ENCODE data around the gene FAM83B.
"Not testable (repeated sequence)": the region's sequence is repeated elsewhere in the genome, so short reads cannot be mapped to it uniquely, and the experiment has no call there.

FAM83B gene

DNA sequence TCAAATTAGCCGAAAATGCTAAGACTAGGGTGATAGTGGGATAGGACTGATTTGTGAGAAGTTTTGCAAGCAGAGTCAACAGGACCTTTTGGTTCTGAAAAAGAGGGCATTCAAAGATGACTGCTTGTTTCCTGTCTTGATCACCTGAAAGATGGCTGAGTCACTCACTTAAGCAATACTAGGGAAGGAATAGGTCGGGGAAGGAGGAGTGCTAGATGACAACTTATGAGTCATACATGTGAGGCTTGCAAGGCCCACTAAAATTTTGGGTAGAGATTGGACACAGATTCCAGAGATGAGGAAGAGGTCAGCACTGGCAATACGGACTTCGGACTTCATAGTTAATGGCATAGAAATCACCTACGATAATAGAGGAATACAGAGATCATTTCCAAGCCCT is 89.2 kb downstream of the FAM83B start:
- DNase-seq (ENCODE audit: low spot score in 2 of 2) (no peak), ATAC-seq (ENCODE audit: low read depth) (no peak)
- H3K4me1 Mint-ChIP-seq, result no peaks in the 10 kb centered on the region
- H3K4me3 Mint-ChIP-seq, result no peak overlapping the region
- peaks cover 20% of the 10 kb centered on the region for H3K9me3 Mint-ChIP-seq
- H3K27ac Mint-ChIP-seq, result no peak overlapping the region
- no peaks in the 10 kb centered on the region for H3K27me3 Mint-ChIP-seq
- H3K36me3 Mint-ChIP-seq, result no peaks in the 10 kb centered on the region

DNA sequence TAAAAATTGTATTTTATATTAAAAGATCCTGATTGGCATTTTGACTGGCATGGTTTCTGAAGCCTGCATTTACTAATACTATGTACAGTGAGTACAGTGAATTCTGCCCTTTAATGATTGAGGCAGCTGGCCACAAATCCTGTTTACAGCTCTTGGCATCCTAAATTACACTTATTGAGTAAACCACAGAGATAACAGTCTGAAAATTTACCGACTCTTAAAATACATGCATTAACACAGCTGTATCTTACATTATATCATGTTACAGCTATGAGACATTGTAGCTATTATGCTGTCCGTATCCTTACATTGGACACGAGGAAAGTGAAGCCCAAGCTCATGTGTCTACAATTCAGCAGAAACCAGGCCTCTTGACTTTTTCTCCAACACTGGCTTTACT is 90.8 kb downstream of the FAM83B start:
- Mint-ChIP-seq H3K27me3 (no peaks in the 10 kb centered on the region), H3K36me3 (no peaks in the 10 kb centered on the region), H3K4me3 (no peak overlapping the region), H3K27ac (no peak overlapping the region), H3K4me1 (no peaks in the 10 kb centered on the region), H3K9me3 (peaks cover 12% of the 10 kb centered on the region)
- ATAC-seq (ENCODE audit: low read depth) (no peak), DNase-seq (ENCODE audit: low spot score in 2 of 2) (no peak)

DNA sequence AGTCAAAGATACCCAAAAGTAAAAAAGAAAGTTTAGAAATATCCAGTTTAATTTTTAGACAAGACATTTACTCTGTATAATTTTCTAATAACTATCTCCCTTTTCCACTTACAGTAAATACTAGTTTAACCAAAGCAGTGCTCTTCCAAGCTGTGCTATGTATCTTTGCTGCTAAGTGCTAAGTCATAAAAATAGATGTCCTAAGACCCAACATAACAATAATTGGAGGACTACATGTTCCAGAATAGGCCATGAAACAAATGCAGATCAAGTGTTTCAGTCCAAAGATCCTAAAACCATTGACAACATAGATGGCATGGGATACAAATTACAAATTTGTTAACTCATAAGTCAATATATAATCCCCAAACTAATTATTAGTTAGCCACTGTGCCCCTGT is 111.1 kb downstream of the FAM83B start:
- DNase-seq (ENCODE audit: low spot score in 2 of 2), result no peak
- H3K4me1 Mint-ChIP-seq, result no peaks in the 10 kb centered on the region
- ATAC-seq (ENCODE audit: low read depth), result no peak
- H3K36me3 Mint-ChIP-seq, result no peaks in the 10 kb centered on the region
- H3K27ac Mint-ChIP-seq, result no peak overlapping the region
- no peaks in the 10 kb centered on the region for H3K27me3 Mint-ChIP-seq
- H3K4me3 Mint-ChIP-seq, result no peak overlapping the region
- peaks cover 3% of the 10 kb centered on the region for H3K9me3 Mint-ChIP-seq

DNA sequence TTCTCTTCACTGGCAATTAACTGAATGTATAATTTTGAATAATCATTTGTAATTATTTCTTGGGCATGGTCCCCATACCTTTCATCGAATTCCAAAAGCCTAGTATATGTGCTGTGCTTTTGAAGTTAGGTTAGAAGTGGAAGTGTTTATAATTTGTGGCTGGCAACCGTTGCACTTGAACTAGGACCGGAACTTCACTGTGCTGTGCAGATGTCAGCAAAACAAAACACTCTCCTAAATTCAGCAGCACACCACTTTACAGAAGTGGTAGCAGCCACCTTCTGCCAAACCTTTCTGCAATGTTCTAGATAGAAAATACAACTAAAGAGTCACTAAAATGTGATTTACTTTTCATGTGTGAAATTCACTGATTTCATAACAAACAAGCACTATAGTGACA is 111.9 kb downstream of the FAM83B start:
- no peak overlapping the region for H3K4me3 Mint-ChIP-seq
- no peaks in the 10 kb centered on the region for H3K36me3 Mint-ChIP-seq
- no peaks in the 10 kb centered on the region for H3K27me3 Mint-ChIP-seq
- no peaks in the 10 kb centered on the region for H3K4me1 Mint-ChIP-seq
- no peak overlapping the region for H3K27ac Mint-ChIP-seq
- ATAC-seq (ENCODE audit: low read depth), result no peak
- DNase-seq (ENCODE audit: low spot score in 2 of 2), result no peak
- peaks cover 1% of the 10 kb centered on the region for H3K9me3 Mint-ChIP-seq

DNA sequence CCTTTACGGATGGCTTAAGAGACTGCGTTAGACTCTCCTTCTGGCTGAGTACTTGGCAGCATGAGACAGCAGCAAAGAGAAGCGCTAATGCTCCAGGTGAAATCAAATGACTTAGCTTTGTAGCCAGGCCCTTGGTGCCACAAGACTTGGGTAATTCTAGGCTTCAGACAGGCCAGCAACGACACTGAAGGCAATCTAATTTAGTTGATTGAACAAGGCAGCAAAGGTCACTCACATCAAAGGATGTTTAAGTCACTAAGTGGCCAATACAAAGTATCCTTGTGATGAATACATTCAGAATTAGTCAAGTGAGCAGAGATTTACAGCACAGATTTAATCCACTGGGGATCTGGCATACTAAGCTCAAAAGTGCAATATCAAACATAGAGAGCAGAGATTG is 113.2 kb downstream of the FAM83B start:
- Mint-ChIP-seq H3K36me3 (no peaks in the 10 kb centered on the region), H3K27ac (no peak overlapping the region), H3K4me1 (no peaks in the 10 kb centered on the region), H3K27me3 (no peaks in the 10 kb centered on the region), H3K9me3 (peaks cover 1% of the 10 kb centered on the region), H3K4me3 (no peak overlapping the region)
- DNase-seq (ENCODE audit: low spot score in 2 of 2) (no peak), ATAC-seq (ENCODE audit: low read depth) (no peak)

DNA sequence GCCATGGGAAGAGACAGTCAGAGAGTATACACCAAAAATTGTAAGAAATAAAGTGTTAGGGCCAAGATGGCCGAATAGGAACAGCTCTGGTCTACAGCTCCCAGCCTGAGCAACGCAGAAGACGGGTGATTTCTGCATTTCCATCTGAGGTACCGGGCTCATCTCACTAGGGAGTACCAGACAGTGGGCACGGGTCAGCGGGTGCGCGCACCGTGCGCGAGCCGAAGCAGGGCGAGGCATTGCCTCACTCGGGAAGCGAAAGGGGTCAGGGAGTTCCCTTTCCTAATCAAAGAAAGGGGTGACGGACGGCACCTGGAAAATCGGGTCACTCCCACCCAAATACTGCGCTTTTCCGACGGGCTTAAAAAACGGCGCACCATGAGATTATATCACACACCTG is 114.8 kb downstream of the FAM83B start:
- H3K4me1 Mint-ChIP-seq; H3K36me3 Mint-ChIP-seq; ATAC-seq (ENCODE audit: low read depth); H3K4me3 Mint-ChIP-seq; H3K27ac Mint-ChIP-seq; DNase-seq (ENCODE audit: low spot score in 2 of 2); H3K9me3 Mint-ChIP-seq; H3K27me3 Mint-ChIP-seq: not testable (repeated sequence)

DNA sequence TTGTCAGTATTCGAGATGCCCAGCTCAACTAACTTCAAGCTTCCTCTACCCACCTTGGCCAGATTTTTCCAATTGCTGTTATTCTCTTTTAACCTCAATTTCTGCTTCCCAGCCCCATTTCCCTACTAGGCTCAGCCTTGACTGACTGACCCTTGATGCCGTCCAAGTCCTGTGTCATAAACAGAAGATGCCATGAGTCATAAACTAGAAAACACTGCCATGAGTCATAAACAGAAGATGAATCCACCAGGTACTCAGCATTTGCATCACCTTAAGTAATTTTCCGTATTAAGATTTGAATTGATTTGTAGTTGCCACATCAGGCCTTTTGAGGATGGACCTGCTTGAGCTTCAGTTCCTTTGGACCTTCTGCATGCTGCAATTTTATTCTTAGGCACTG is 123.8 kb downstream of the FAM83B start:
- Mint-ChIP-seq H3K27me3 (no peaks in the 10 kb centered on the region), H3K27ac (no peak overlapping the region), H3K4me3 (no peak overlapping the region), H3K9me3 (peaks cover 5% of the 10 kb centered on the region), H3K4me1 (no peaks in the 10 kb centered on the region), H3K36me3 (no peaks in the 10 kb centered on the region)
- ATAC-seq (ENCODE audit: low read depth) (no peak), DNase-seq (ENCODE audit: low spot score in 2 of 2) (no peak)

DNA sequence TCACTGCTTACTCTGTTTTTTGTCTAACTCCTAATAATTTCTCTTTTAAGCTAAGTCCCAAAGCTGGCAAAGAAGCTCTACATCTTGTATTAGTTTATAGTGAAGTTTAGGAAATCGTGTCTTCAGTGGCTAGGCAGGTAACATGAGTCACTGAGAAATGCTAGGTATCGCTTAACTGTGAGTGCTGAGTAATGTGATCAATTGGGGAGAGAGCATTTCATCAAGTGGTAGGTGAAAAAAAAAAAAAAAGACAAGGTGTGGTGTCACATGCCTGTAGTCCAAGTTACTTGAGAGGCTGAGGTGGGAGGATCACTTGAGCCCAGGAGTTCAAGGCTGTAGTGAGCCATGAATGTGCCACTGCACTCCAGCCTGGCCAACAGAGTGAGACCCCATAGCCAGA is 125.3 kb downstream of the FAM83B start:
- no peaks in the 10 kb centered on the region for H3K4me1 Mint-ChIP-seq
- H3K4me3 Mint-ChIP-seq, result no peak overlapping the region
- ATAC-seq (ENCODE audit: low read depth) (no peak), DNase-seq (ENCODE audit: low spot score in 2 of 2) (no peak)
- H3K36me3 Mint-ChIP-seq, result no peaks in the 10 kb centered on the region
- peaks cover 5% of the 10 kb centered on the region for H3K9me3 Mint-ChIP-seq
- H3K27me3 Mint-ChIP-seq, result no peaks in the 10 kb centered on the region
- H3K27ac Mint-ChIP-seq, result no peak overlapping the region

DNA sequence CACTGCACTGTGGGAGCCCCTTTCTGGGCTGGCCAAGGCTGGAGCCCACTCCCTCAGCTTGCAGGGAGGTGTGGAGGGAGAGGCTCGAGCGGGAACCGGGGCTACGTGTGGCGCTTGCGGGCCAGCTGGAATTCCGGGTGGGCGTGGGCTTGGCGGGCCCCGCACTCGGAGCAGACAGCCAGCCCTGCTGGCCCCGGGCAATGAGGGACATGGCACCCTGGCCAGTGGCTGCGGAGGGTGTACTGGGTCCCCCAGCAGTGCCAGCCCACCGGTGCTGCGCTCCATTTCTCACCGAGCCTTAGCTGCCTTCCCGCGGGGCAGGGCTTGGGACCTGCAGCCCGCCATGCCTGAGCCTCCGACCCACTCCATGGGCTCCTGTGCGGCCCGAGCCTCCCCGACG is 132.6 kb downstream of the FAM83B start:
- not testable (repeated sequence) for H3K36me3 Mint-ChIP-seq; H3K9me3 Mint-ChIP-seq; DNase-seq (ENCODE audit: low spot score in 2 of 2); ATAC-seq (ENCODE audit: low read depth); H3K27ac Mint-ChIP-seq; H3K4me3 Mint-ChIP-seq; H3K4me1 Mint-ChIP-seq; H3K27me3 Mint-ChIP-seq

DNA sequence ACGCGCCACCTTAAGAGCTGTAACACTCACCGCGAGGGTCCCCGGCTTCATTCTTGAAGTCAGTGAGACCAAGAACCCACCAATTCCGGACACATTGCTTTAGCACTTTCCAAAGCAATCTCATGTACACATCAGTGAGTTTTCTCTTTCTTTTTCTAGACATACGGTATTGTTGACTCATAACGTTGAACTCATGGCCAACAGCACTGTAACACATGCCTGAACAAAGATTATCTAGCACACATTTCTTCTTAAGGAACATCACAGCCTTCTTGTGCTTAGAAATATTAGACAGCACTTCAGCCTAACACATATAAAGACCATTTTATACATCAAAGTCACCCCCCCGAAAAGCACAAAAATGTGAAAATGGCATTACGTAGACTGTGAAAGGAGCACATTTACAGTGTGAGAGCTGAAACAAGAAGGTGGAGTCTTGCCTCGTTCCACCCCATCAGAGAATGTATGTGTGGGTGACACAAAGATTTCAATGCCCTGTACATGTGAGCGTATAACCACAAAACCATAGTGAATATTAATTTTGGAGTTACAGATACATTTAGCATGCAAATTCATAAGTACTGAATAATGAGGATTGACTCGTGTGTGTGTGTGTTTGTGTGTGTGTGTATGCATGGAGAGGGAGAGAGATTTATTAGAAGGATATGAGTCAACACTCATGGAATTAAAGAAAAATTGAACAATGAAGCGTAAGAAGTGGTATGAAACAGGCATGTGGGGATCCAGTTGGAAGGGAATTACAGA is 134.1 kb downstream of the FAM83B start:
- H3K36me3 Mint-ChIP-seq, result no peaks in the 10 kb centered on the region
- no peak for DNase-seq (ENCODE audit: low spot score in 2 of 2)
- no peak for ATAC-seq (ENCODE audit: low read depth)
- H3K27ac Mint-ChIP-seq, result no peak overlapping the region
- H3K4me1 Mint-ChIP-seq, result no peaks in the 10 kb centered on the region
- peaks cover 5% of the 10 kb centered on the region for H3K9me3 Mint-ChIP-seq
- no peaks in the 10 kb centered on the region for H3K27me3 Mint-ChIP-seq
- no peak overlapping the region for H3K4me3 Mint-ChIP-seq

DNA sequence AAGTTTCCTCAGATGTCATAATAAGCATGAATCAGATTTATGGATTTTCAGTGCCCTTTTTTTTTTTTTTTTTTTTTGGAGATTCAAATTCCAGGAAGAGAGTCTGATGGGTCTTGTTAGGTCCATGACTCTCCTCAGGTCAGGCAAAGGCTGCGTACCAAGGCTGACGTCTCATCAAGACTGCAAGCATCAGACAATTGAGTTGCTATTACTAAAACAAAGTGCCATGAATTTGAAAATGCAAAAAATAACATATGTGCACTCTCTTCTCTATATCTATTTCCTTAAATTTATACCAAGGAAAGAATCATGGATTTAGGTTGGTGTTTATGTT is 134.7 kb downstream of the FAM83B start:
- DNase-seq (ENCODE audit: low spot score in 2 of 2), result no peak
- Mint-ChIP-seq H3K4me1 (no peaks in the 10 kb centered on the region), H3K9me3 (peaks cover 5% of the 10 kb centered on the region), H3K27me3 (no peaks in the 10 kb centered on the region), H3K36me3 (no peaks in the 10 kb centered on the region), H3K4me3 (no peak overlapping the region), H3K27ac (no peak overlapping the region)
- no peak for ATAC-seq (ENCODE audit: low read depth)

DNA sequence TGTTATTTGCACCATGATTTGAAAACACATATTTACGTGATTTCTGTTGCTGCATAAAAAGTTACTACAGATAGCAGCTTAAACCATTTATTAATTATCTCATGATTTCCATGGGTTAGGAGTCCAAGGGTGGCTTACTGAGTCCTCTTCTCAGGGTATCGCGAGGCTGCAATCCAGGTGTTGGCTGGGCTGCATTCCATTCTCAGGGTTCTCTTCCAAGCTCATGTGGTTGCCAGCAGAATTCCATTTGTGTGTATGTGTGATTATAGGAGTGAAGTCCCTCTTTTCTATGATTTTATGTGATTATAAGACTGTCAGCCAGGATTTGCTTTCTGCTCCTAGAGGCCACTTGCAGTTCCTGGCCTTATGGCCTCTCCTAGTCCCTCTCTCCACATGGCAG is 135.1 kb downstream of the FAM83B start:
- no peak overlapping the region for H3K27ac Mint-ChIP-seq
- H3K4me1 Mint-ChIP-seq, result no peaks in the 10 kb centered on the region

DNA sequence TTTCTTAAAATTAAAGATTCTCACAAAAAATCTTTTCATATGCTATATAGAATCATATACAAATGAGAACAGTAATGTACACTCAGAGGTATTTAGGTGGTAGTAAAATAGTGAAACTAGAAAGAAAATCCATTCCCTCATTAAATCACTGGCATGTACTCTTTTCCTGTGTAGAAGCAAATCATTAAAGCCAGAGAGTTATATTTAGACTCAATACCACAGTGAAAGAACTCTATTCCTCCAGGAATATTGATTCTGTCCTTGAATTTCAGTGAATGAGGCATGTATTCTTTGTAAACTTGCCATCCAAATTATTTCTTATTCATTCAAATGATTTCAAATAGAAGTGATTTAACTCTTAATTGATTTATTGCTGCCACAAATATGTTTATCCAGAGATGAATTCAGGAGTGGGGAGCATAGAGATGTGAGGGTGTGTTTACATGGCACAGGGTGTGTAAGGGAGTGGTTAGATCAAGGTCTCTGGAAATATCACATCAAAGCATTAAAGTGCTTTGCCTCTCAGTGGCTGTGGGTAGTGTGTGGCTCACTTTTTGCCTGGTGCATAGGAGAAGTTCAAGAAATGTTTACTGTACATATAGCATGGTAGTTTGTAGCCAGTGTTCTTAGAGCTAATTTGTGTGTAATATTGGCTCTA is 141.2 kb downstream of the FAM83B start:
- H3K27me3 Mint-ChIP-seq, result no peaks in the 10 kb centered on the region
- H3K9me3 Mint-ChIP-seq, result peaks cover 8% of the 10 kb centered on the region
- H3K36me3 Mint-ChIP-seq, result no peaks in the 10 kb centered on the region
- H3K27ac Mint-ChIP-seq, result no peak overlapping the region
- ATAC-seq (ENCODE audit: low read depth) (no peak), DNase-seq (ENCODE audit: low spot score in 2 of 2) (no peak)
- H3K4me1 Mint-ChIP-seq, result no peaks in the 10 kb centered on the region
- H3K4me3 Mint-ChIP-seq, result no peak overlapping the region

More for the DNA sequence above, 135.1 kb downstream of the FAM83B start:
- DNase-seq (ENCODE audit: low spot score in 2 of 2) (no peak), ATAC-seq (ENCODE audit: low read depth) (no peak)
- Mint-ChIP-seq H3K4me3 (no peak overlapping the region), H3K36me3 (no peaks in the 10 kb centered on the region), H3K27me3 (no peaks in the 10 kb centered on the region), H3K9me3 (peaks cover 8% of the 10 kb centered on the region)

DNA sequence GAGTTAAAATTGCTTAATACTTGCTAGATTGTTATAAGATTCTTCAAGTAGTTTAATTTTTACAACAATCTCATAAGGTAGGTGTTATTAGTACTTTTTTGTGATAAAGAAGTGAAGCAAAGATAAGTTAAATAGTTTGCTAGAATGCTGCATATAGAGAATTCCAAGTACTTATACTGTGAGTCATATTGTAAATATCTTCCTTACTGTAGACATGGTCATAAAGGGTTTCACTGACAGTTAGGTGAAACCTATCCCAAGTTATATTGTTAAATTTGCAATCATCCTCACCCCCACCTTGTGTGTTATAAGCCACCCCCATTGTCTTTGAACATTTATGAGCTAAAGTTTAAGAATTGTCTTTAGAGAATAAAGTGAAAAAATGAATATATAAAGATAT is 142.0 kb downstream of the FAM83B start:
- Mint-ChIP-seq H3K4me3 (no peak overlapping the region), H3K4me1 (no peaks in the 10 kb centered on the region), H3K27ac (no peak overlapping the region), H3K9me3 (peaks cover 8% of the 10 kb centered on the region), H3K36me3 (no peaks in the 10 kb centered on the region), H3K27me3 (no peaks in the 10 kb centered on the region)
- DNase-seq (ENCODE audit: low spot score in 2 of 2) (no peak), ATAC-seq (ENCODE audit: low read depth) (no peak)

DNA sequence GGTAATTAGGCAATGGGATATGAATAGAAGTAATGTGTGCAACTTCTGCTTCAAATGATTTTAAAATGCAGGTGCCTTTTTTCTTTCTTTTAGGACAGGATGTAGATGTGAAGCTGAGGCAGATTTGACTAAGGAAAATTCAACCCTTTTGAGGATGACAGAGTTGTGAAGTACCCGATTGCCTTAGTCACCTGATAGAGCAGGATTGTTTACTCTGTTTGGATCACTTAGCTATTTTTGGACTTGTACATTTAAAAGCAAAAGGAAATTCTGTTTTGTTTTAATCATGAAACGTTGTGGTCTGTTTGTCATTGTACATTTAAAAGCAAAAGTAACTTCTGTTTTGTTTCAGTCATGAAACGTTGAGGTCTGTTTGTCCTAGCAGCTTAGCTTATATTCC is 143.4 kb downstream of the FAM83B start:
- Mint-ChIP-seq H3K4me3 (no peak overlapping the region), H3K4me1 (no peaks in the 10 kb centered on the region), H3K27ac (no peak overlapping the region), H3K27me3 (no peaks in the 10 kb centered on the region), H3K9me3 (peaks cover 4% of the 10 kb centered on the region), H3K36me3 (no peaks in the 10 kb centered on the region)
- ATAC-seq (ENCODE audit: low read depth) (no peak), DNase-seq (ENCODE audit: low spot score in 2 of 2) (no peak)

Data from memory B cell (primary cell).